Epithelial cell of prostate (primary cell): ENCODE data around the gene FBN2.

Source experiments
- DNase-seq: peaks from one replicate; pipeline ENCODE4 v3.0.0-alpha.2; 2011; ENCODE audit warnings: low read depth, low spot score
- H3K27ac ChIP-seq: fragments of 450-650 bp; 2 replicates; pipeline ENCODE4 v1.5.1; 2017; ENCODE audit warnings: mild to moderate bottlenecking

Gene FBN2

GRCh38 chr5:128395073-128395472 is 143.0 kb downstream of the FBN2 start:
- H3K27ac ChIP-seq = no peak overlapping the region
- DNase-seq = no peak

GRCh38 chr5:128384068-128384467 is 154.0 kb downstream of the FBN2 start:
- H3K27ac ChIP-seq = no peak overlapping the region
- no peak for DNase-seq

DNA sequence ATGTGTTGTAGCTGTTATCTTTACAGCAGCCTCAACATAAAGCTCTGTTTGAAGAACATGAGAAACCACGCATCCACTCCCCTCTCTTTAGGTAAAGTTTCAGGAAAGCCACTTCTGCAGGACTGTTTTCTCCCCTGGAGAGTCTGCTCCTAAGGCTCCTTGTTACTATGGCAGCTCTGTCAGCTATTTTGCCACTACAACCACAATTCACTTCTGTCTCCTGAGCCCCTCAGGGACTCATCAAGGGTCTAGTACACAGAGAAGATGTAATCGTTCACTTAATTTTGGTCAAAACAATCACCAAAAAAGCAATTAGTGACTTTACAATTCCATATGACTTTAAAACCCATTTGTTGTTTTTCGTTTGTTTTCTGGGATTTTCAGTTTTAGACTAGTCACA is 157.7 kb downstream of the FBN2 start:
- H3K27ac ChIP-seq = no peak overlapping the region
- DNase-seq = no peak

GRCh38 chr5:128378632-128379031 is 159.4 kb downstream of the FBN2 start:
- no peak overlapping the region for H3K27ac ChIP-seq
- DNase-seq = no peak

GRCh38 chr5:128378196-128378595 is 159.8 kb downstream of the FBN2 start:
- no peak overlapping the region for H3K27ac ChIP-seq

GRCh38 chr5:128376577-128376976 is 161.5 kb downstream of the FBN2 start:
- H3K27ac ChIP-seq = no peak overlapping the region

More at GRCh38 chr5:128378196-128378595, 159.8 kb downstream of the FBN2 start:
- peak; percentile 5 for DNase-seq

GRCh38 chr5:128366147-128366546 is 171.9 kb downstream of the FBN2 start:
- H3K27ac ChIP-seq = no peak overlapping the region
- DNase-seq = no peak

More at GRCh38 chr5:128376577-128376976, 161.5 kb downstream of the FBN2 start:
- no peak for DNase-seq

- DNase-seq = no peak
- no peak overlapping the region for H3K27ac ChIP-seq
Measured at GRCh38 chr5:128362370-128362769, 175.7 kb downstream of the FBN2 start.

GRCh38 chr5:128358826-128359225 is 179.2 kb downstream of the FBN2 start:
- no peak for DNase-seq
- no peak overlapping the region for H3K27ac ChIP-seq

DNA sequence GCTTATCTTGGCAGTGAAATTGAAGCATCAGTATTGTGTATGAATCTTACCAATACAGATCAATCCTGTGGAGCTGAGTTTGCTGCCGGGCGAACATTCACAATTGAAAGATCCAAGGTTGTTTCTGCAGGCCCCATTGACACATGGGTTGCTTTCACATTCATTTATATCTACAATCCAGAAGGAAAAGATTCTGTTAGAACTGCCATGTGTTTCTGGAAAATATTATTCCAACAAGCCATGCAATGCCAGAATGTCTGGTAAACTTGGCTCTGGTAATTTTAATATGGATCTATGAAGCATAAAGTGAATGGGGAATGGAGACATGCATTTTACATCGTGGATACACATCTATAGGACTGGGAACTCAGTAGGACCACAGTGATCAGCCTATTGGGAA is 180.8 kb downstream of the FBN2 start:
- H3K27ac ChIP-seq = no peak overlapping the region
- no peak for DNase-seq

DNA sequence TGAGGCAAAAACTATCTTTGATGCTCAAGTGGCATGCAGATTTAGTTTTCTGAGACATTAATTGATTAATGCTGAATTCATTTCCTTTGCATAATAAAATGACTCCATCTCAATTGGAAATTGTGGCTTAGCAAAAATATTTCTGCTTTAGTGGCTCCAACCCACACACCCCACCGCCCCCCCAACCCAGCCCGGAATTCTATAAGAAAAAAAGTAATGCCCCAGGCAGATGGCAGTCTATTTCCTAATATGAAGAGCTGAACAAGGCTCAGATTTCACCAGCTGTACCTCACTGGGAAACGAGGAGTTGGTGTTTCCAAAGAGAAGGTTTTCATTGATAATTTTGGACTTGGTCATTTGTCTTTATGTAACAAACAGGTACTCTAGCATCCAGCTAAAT is 182.1 kb downstream of the FBN2 start:
- H3K27ac ChIP-seq = no peak overlapping the region
- DNase-seq = no peak

- H3K27ac ChIP-seq = no peak overlapping the region
- no peak for DNase-seq
Measured at GRCh38 chr5:128353441-128354107, 184.5 kb downstream of the FBN2 start.

GRCh38 chr5:128350705-128351104 is 187.3 kb downstream of the FBN2 start:
- no peak for DNase-seq
- no peak overlapping the region for H3K27ac ChIP-seq

GRCh38 chr5:128349044-128349858 is 188.8 kb downstream of the FBN2 start:
- peak; percentile 86 for DNase-seq
- H3K27ac ChIP-seq = peak overlapping the region; percentile 48

GRCh38 chr5:128346038-128346437 is 192.0 kb downstream of the FBN2 start:
- DNase-seq = no peak
- H3K27ac ChIP-seq = no peak overlapping the region

DNA sequence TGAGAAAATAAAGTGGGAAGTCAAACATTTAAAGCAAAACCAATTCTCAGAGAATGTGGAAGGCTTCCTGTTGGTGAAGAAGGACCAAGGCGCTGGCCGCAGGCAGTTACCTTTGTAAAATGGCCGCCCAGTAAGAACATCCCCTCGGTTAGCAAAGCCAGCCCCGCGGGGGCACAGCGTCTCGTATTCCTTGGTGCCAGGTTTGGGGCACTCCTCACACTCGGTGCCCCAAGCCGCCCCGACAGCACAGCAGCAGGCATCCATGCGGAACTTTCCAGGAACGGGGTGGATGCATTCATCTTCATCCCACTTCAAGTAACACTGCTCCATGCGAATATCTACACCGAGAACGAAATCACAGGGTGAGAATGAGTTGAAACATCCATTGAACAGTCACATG is 192.8 kb downstream of the FBN2 start:
- no peak overlapping the region for H3K27ac ChIP-seq
- DNase-seq = no peak

- no peak overlapping the region for H3K27ac ChIP-seq
- DNase-seq = no peak
Measured at GRCh38 chr5:128343168-128343567, 194.9 kb downstream of the FBN2 start.

- no peak overlapping the region for H3K27ac ChIP-seq
- no peak for DNase-seq
Measured at GRCh38 chr5:128341056-128341455, 197.0 kb downstream of the FBN2 start.

GRCh38 chr5:128340648-128341047 is 197.4 kb downstream of the FBN2 start:
- DNase-seq = no peak
- no peak overlapping the region for H3K27ac ChIP-seq

DNA sequence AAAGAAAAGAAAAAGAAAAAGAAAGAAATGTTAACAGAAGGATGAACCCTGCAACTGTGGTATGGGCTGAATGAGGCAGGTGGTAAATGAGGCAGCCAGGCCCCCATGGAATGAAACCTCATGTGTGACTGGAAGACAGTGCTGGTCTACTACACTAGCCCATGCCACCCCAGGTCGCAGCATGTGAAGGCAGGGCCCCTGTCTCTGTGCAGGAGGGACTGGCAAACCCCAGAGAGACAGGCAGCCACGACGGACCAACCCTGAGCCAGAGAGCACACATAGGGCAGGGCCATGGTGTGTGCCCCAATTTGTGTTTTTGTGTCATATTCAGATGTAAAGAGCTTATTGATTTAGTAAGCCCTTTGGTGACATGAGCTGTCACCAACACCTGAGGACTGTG is 198.5 kb downstream of the FBN2 start:
- H3K27ac ChIP-seq = no peak overlapping the region
- no peak for DNase-seq

- no peak for DNase-seq
- H3K27ac ChIP-seq = no peak overlapping the region
Measured at GRCh38 chr5:128338649-128339048, 199.4 kb downstream of the FBN2 start.

DNA sequence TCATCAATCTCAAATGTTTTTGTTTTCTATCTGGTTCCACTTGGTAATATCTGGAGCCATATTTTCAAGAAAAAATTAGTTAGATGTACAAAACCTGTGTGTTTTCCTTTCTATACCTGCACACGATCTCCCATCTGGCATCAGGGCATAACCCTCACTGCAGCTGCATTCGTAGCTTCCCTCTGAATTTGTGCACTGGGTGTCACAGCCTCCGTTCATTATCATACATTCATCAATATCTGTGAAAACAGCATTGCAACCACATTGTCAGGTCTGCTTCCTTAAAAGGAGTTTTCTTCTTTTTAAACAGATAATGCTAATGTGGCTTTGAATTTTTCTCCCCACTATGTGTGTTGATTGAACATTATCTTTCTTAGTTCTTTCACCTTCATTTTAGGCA is 202.7 kb downstream of the FBN2 start:
- no peak overlapping the region for H3K27ac ChIP-seq
- DNase-seq = no peak
